GM18508 (cell line): ENCODE measurements around the gene NXPH1.

ENCODE experiments used
- ATAC-seq: cut with Tn5 transposase; IDR thresholded peaks from one replicate; pipeline ENCODE4 v1.9.1; 2021; ENCODE audit warnings: moderate number of reproducible peaks; ENCODE audit not compliant: insufficient read depth, unreplicated experiment

Gene NXPH1

DNA sequence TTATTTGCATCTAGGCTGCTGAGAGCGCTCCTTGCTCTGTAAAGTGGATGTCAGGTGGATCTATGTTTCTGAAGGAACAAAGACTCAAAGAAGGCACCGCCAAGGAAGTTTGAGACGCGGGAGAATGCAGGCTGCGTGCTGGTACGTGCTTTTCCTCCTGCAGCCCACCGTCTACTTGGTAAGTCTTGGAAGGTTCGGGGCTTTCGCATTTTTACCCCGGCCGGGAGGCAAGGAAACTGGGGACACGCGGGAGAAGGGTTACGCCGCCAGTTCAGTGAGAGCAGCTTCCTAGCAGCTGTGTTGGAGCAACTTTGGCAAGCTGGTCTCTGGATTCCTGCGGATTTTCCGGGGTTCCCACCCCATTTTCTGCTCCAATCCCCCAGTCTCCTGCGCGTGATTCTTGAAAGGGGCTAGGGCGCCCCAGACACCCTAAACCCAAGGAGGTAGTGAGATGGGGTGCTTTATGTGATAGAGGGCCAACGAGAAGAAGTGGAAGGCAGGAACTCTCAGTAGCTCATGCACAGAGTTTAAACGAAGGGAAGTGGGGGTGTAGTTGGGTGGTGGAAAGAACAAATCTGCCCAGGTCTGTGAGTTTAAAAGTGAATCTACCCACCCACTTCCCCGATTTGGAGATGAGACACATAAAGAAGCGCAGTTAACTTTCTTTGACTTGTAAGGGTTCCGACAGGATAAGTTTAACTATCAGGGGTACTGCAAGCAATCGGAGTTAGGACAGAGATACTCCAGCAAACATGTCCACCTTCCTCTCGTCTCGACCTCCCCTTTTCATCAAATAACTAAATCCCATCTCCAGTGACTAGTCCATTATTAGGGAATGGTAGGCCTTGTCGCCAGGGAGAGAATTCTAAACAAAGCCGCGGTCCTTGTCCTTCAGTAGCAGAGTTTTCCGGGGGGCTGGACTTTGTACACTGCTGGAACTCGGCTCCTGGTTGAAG, 2.5 kb downstream of the NXPH1 start:
- no peak for ATAC-seq

DNA sequence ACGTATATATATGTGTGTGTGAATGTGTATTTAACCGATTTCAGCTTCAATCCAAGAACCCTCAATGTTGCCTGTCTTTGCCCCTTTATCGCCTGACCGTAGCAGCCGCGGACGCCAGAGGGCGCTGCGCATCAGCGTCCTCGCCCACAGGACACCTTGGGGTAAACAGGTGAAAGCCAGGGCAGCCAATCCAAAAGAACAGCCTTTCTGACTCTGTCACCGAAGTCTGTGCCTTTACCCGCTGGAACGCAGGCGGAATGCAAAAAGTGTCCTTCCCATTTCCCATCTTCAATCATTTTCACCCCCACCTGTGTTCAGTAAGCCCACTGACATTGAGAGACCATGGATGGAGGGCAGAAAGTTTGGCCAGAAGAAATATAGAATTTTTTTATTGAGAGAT, 3.6 kb downstream of the NXPH1 start:
- peak; percentile 73 for ATAC-seq

DNA sequence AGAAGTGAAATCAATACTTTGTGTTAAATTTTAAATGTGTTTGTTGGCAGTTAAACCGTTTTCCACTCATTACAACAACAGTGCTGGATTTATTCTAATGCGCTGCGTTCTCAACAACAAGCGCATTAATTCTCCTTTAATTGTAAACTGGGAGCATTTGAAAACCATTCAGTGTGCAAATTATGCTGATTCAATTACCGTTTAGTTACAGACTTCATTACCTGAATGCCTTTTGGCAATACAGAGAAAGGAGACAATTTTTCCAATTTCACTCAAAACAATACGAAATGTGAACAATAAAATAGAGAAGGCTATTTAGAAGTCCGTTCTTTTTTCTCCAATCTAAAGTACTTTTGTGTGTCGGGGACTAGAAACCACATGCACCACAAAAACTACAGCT, 4.2 kb downstream of the NXPH1 start:
- no peak for ATAC-seq

DNA sequence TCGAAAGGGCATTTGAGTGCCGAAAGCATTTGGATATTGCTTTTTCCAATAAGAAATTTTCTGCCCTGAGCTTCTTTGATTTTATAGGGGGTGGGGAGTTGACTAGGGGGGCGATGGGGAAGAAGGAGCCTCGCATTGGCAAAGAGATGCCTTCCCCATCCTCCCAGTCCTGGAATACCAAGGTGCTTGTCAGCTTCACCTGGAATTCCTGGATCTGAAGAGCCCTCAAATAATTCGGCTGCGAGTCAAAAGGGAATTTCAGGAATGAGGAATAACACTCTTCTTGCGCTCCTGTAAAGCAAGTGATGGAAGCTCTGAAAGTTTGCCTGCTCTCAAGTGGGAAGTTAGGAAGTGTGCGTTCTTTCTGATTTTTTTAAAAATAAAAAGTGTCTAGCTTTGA, 7.3 kb downstream of the NXPH1 start:
- no peak for ATAC-seq

DNA sequence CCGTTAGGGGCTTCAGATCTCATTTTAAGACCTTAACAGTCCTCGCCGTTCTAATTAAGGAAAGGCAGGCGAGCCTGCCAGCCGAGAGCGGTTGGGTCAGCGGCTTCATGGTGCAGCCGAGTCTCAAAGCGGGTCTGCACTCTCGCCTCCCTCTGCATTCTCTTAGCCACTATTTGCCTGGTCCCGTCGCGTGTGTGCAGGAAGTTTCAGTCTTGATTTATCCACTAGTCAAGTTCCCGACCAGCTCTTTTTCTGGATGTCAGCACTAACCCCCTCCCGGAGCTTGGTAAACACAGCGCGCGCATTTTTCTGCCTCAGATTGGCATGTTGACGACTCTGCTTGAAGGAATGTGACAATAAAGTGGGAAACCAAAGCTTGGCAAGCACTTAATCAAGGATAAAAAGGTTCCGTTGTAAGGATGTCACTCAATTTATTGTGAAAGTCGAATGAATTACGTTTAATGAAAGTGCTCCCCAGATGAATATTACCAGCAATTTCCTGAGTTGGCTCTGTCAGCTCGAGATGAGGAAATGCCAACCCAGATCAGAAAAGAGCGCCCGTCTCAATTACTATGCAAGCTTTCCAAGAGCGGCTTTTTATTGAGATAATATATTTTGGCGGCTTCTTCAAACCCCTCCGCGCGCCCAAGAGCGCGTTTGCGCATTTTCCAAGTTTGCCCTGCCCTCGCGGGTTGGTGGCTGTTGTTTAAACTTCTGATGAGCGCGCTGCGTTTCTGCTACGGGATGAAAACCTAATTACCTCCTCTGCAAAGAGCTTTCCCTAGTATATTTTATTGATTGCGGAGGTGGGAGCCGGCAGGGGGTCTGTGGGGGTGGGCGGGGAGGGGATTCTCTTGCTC, 7.9 kb downstream of the NXPH1 start:
- no peak for ATAC-seq

DNA sequence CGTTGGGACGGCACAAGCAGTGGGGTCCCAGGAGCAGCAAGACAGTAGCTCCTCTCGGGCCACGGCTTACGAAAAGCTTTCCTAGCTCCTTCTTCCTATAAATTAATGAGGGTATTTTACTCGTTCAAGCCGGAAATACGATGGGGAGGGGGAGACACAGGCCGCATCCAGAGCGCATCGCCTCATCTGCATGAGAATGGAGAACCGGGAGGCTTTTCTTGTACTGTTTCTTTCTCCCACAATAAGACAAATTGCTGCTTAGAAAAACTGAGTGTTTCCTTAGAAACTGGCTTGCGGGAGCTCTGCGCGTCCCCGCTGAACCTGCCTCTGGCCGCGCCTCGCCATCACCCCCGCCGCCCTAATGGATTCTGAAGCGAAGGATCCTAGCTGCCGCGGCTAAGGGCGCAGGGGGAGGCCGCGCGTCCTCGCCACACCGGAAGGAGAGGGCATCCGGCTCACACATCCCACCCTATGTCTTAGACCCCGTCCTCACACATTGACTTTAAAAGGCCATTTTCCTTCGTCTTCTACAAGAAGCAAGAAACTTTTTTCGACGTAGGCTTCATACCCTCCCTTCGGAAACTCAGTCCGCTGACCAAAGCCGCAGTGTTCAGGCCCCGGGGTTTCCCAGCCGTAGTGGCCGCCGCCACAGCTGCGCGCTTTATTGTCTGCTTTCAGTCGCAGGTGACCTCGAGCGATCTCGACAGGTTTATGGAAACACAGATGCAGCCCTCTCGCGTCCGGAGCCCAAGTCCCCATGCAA, 8.8 kb downstream of the NXPH1 start:
- ATAC-seq, result no peak

DNA sequence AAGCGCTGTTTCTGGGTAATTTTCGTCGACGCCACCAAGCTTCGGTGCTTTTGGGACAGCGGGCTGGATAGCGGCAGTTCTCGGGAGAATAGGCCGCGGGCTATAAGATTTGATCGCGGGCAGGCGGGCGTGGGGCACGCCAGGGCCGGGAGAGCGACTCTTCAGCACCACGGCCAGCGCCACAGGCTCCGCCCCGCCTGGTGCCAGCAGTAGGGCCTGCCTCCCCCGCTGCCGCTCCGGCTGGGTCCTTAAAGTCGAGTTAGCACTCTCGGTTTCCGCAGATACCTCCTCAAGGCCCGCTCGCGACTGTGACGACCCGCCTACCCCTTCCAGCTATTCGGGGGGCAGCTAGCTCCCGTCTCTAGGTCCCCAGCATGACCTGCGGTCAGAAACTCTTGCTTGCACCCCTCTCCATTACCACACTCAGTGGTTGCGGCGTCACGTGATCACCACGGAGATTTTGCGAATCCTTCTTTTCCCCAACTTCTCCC, 9.4 kb downstream of the NXPH1 start:
- no peak for ATAC-seq

DNA sequence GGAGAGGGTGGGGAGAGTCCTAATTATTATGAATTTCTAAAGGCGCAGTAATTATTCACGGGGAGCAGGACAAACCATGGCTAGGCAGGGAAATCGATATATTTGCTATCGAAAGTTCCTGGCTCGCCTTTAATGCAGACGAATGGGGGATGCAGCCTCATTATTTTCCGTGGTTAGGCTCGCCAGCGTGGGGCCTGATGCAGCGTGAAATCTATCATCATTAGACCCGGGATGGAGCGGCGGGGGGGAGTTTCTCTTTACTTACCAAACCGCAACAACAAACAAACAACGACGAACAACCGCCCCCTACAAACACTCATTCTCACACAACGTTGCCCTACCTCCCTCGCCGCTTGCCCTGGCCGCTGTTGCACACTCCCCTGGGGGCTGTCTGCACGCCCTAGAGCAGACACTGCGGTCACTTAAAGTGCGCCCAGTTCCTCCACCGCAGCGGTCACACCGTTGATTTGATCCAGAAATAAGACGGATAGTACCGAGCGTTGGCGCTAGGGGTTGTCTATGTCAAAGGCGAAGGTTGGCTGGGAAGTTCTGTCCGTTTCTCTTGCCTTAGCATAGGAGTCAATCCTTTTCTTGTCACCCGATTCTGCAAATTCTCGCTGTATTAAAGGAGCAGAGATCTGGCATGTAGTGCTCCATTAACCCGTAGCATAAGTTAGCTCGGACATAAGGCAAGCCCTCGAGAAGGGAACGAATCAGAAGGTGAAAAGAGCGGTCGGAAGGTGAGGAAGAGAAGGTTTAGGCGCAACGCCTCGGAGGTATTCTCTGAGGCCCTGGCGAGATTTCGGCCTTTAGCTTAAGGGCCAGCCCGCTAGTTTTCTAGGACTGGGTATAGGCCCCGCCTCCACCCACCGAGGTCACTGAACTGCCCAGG, 10.4 kb downstream of the NXPH1 start:
- no peak for ATAC-seq

DNA sequence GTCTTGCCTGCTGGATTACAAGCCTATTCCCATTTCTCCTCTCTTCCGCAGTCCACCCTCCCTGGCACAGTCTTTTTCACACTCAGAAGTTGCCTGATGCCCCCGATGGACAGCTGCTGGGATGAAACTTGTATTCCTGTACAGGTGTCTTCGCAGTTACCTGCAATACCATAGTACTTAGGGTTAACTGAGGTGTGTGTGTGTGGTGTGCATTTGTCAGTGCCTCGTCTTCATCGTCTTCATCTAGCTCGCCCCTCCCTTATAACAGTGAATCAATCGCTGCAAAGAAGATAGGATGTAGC, 11.0 kb downstream of the NXPH1 start:
- ATAC-seq, result no peak

DNA sequence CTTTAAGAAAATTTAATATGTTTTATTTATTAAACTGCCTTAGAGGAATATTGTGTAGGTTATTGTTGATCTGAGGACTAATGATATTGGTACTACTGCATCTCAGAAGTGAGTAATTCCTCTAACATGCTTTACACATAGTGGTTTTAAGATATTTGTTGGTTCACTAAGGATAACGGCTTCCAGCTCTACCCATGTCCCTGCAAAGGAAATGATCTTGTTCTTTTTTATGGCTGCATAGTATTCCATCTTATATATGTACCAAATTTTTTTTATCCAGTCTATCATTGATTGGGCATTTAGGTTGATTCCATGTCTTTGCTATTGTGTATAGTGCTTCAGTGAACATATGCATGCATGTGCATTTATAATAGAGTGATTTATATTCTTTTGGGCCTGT, 20.1 kb downstream of the NXPH1 start:
- no peak for ATAC-seq

DNA sequence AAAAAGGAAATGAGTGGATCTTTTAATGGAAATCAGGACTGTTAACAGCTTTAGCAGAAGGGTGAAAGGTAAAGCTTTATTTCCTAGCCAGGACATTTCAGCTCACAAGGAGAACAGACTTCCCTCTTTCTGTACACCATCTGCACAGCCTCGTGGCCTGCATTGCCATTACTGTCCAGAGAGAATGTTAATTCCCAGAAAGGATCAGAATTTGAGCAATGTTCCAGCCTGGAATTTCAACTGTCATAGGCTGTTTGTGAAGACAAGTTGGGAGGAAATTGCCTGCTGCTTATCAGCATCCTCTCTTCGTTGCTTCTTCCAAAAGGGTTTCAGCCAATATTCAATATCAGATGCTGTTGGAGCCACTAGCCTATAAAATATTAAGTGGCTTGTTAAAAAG, 22.0 kb downstream of the NXPH1 start:
- ATAC-seq, result no peak

DNA sequence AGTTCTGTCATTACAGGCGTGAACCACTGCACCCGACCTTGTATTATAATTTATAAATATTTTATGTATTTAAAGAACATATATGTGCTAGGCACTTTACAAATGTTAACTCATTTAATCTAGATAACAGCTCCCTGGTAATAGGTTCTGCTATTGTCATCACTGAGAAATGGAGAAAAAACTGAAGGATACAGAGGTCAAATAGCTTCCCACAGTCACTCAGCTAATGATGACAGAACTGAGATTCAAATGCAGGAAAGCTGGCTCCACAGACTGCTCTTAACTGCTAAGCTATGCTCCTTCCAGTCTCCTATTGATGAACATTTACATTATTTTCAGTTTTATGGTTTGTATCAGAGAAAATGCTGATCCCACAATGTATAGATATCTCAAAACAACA, 28.9 kb downstream of the NXPH1 start:
- ATAC-seq, result no peak

DNA sequence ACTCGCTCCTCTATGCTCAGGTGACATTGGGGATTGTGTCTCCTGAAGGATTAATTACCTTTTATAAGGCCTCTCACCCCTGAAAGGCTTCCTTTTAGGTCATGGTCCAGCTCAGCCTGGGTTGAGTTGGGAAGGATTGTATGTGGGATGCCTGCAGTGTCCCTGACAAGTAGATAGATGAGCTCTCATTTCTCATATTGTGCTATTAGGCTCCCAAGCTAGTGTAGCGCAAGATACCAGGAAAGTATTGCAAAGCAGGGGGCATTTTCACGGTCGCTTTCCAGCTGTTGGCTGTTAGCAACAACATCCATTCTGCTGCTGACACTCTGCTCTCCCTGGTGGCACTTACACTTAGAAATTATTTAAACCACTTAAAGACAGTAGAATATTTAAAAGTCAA, 31.9 kb downstream of the NXPH1 start:
- no peak for ATAC-seq

DNA sequence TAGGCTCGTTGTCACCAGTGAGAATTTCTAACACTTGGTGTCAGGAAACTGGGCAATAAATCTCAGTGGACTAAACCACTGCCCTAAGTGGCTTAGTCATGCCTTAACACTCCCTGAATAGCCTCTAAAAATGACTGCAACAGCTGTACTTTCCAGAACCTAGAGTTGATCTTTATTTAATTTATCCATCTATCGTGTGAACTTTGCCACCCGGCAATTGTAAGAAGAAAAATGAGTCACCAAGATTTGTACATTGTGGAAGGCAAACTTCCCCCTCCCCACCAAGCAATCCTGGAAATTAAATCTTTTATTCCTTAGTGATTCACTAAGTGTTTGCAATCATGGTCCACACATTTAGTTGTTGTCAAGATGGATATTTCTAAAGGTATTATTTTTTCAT, 47.1 kb downstream of the NXPH1 start:
- no peak for ATAC-seq

DNA sequence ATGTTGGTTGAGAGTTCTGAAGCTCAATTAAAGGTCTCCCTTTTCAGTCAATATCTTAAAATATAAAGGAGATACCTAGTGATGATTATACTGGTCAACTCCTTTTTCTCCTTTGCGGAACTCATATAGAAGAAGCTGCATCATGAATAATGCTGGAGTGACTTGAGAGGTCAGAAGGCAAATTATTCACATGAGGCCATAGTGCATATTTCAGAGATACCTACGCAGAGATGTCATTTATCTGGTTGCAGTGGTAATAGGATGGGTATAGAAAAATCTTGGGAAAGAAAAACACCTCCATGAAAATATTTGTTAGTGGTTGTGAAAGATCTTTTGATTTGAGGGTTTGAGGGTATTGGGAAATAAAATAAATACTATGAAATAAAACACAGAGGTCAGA, 47.7 kb downstream of the NXPH1 start:
- no peak for ATAC-seq

DNA sequence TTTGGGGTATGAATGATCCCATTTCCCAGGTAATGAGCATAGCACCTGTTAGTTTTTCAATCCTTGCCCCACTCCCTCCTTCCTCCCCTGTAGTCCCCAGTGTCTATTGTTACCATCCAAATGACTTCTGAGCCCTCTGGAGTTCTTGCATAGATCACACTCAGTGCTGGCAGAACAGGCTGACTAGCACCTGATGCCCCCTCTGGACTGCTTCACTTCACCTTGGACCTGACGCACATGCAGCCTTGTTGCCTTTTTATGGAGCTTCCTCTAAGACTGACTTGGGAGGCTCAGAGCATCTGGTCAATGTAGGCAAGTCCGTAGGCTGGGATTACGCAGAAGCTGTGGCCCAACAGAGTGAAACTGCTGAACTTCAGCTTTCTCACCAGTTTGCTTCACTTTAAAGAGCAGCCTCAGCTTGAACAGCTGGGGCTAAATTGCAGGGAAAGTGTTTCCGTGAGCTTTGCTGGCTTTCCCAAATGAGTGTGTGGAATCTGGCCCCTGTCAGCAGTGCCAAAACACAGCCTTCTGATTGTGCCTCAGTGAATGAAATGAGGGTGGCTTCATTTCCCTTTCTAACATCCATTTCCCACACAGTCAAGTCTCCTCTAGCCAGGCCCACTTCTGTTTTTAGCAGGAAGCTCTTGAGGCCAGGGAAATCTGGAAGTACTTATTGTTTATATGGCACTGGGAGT, 48.5 kb downstream of the NXPH1 start:
- ATAC-seq, result no peak

DNA sequence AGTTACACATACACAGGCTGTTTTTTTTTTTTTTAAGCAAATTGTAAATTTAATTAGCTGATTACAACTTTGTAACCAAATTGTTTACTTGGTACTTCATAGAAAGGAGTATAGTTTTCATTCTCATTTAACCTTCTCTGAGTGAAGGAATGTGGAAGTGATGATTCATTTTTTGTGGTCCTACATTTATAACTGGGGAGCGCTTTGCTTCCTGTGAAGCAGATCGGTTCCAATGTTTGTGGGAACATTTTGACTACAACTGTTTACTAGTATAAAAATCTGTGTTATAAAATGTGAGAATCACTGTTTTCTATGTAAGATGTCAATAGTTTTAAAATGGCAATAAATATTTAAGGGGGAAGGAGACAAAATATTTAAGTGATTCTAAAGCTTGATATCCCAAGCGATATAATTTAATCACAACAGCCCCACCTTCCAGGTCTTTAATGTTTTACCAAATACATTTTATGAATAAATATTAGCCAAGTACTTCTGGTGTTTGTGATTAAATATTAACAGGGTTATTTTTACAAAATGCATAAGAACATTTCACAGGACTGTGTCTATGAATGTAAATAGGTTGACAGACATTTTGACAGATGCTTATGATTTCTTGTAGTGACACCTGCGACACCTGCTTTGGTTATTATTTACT, 57.1 kb downstream of the NXPH1 start:
- no peak for ATAC-seq

DNA sequence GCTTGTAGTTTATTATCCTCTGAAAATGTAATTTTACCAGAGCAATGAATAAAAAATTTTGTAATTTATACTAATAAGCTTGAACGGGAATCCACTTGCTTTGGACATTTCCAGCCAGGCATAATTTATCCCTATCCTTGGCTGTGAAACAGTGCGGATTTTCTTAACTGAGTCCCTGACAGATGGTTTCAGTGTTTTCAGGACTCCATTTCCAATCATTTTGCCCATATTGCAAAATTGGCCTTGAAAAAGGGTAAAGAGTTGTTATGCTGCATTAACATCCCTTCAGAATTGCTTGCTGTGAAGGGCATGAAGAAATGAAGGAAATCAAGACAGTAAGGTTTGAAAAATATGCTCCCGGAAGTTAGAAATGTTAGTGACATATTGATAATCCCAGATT, 57.7 kb downstream of the NXPH1 start:
- no peak for ATAC-seq
